HG03108 (cell line): Measurements from ENCODE around the gene SPRR4.
"Not testable (repeated sequence)": the region's sequence is repeated elsewhere in the genome, so short reads cannot be mapped to it uniquely, and the experiment has no call there.

Source experiments
- ATAC-seq: cut with Tn5 transposase; IDR thresholded peaks from one replicate; pipeline ENCODE4 v1.9.1; 2021; ENCODE audit warnings: moderate library complexity; ENCODE audit not compliant: unreplicated experiment

SPRR4 gene

DNA sequence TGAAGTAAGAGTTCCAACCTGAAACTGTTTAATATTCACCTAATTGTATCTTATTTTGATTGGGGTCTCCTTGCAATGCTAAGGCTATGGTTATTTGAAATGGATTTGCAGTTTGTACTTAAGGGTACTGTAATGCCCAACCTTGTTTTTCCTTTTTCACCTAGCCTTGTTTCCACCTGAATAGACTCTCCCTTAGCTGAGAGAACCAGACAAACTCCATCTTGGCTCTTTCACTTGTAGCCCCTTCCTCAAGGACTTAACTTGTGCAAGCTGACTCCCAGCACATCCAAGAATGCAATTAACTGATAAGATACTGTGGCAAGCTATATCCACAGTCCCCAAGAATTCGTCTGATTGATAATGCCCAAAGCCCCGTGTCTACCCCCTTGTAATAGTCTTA lies 51.4 kb downstream of the SPRR4 start:
- not testable (repeated sequence) for ATAC-seq
